Caki2 (cell line): Measurements from ENCODE around the gene MYO16. TPM values are rescaled to one million over a fixed set of nuclear protein-coding genes. Genes with fewer than 3 reads are reported as not detected.

Source experiments
- DNase-seq: peaks from one replicate; pipeline ENCODE4 v3.0.0-alpha.2; 2015; ENCODE audit warnings: low read depth
- in situ Hi-C: cut with HindIII; loops from 2 replicates; pipeline ENCODE4 v1.10.0; 2016; ENCODE audit warnings: low sequenced_read_pairs, low pct_unique_long_range_greater_than_20kb, mixed read lengths
- total RNA-seq: library from RNA; depleted of rRNA; stranded (reverse); fragments of >200 nt; shearing (Covaris generic); gene quantifications from 2 replicates; pipeline ENCODE4 v1.2.3, GENCODE V29; 2014; ENCODE audit warnings: low replicate concordance

The MYO16 gene
- total RNA-seq, 1 experiment from 2014 or later, result 0.14 TPM

DNA sequence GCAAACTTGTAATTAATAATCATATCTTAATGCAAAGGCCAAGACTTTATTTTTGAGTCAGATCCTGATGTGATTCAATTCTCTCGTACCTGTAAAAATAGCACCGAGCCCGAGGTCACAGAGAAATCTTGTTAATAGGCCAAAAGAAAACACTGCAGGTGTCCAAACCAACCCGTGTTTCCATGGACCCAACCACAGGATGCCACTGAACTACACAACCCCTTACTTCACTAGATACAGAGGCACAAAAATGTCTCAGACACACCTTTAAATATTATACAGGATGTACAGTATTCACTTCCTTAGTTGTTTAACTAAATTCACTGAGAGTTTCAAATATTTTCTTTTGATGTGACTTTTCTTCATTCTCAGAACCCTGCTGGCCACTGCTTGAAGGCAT is 530.9 kb downstream of the MYO16 start:
- DNase-seq, result no peak
- in situ Hi-C loops, result no loop called here

DNA sequence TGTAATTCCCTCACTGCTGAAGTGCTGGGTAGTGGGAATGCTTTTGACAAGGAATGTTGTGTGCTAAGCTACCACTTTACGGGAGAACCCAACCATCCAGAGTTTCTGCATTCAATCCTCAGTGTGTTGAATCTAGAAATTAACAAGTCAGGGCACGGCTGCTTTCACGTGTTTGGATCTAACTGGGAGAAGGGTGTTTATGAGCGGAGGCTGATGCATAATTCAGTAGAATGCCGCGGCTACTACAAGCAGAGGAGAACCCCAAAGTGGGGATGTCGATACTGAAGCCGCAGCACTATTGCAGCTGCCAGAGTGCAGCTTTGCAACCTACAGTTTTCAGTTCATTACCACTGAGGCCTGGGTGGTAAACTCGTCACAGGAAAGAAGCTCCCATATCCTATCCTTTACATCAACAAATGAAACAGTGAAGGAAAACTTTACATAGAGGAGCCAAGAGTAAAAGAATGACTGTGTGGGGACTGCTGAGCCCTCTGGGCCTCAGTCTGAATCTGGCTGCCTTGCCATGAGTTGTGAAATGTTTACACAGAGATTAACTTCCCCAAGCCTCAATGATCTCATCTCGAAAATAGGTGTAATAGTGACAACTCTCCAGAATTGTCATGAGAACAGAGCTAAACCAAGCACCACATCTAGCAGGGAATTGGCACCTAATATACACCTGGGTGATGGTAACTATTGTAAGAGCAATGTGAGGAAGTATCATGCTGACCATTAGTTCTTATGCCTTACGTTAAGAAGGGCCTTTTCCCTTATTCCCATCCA is 531.7 kb downstream of the MYO16 start:
- in situ Hi-C loops, result no loop called here
- DNase-seq, result no peak

DNA sequence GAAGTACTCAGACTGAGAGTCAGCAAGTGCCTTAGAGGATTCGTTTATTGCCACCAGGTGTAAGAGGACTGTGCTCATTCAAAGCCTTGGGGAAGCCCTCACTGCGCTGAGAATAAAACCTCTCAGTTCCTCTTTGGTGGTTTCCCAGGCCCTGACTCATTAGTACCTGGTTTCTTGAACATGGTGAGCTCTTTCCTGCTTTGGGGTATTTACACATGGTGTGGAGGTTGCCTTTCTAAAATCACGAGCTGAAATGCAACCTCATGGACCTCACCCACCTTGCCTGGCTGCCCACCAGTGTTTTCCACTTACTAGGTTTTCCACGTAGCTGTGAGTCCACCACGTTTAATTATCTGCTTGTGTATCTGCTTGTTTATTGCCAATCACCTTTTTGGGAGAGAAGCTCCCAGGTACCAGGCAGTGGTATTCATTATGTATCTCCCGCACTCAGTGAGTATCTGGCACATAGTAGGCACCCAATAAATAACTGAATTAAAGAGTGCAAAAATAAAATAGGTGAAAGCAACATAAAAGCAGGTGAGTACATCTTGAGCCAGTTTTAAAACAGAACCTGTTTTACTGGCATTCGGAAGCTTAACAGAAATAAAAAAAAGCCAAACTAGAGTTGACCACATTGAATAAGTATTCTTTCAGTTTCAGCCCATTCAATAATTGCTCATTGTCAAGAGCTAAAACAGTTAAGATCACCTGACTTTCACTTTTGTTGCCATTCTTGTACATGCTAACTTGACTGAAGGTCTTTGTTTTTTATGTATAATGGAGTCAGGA is 533.0 kb downstream of the MYO16 start:
- DNase-seq, result no peak
- in situ Hi-C loops, result no loop called here

DNA sequence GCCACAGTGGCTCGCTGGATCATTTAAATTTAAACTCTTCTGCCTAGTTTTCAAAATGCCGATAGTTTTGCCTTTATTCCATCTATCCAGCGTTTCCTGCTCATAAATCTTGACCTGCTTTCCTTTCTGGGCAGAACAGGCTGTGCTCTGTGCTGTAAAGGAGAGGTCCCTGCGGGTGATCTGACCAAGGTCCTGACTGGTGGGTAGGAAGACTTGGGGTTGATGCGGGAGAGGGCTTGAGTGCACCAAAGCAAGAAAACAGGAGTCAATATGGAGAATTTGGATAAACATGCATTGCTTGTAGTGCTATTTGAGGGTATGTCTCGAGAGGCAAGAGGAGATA is 533.6 kb downstream of the MYO16 start:
- in situ Hi-C loops, result no loop called here
- no peak for DNase-seq

DNA sequence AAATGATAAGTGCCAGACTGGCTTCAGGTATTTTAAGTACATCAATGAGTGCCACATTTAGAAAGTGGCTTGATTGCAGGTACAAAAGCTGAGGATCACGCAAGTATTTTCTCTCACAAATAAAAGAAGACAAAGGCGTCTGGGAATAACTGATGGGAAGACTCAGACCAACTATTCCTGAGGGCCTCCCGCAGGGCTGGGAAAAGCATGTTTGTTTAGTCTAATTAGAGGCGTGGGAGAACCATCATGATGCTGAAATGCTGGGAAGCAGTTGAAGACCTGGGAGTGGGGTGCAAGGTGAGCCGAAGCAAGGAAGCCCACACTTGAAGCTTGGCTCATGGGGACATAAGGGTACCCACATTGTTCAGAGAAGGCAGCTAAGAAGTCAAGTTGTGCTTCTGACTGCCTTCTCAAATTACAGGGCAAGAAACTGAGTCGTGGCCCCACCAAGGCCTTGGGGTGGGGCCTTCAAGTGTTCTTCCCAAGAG is 536.0 kb downstream of the MYO16 start:
- in situ Hi-C loops, result no loop called here

DNA sequence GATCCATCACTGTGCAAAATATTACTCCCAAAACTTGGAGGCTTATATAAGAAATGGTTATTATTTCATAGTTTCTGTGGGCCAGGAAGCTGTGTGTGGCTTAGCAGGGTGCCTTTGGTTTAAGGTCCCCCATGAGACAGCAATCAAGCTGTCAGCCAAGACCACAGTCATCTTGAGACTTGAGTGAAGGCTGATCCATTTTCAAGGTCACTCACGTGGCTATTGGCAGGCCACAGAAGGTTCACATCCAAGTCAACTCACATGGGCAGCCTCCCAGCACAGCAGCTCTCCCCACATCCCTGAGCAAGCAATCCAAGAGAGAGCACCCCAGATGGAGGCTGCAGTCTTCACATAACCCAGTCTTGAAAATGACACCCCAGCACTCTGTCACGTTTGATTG is 537.4 kb downstream of the MYO16 start:
- DNase-seq, result no peak

More for the DNA sequence above, 536.0 kb downstream of the MYO16 start:
- DNase-seq, result no peak

DNA sequence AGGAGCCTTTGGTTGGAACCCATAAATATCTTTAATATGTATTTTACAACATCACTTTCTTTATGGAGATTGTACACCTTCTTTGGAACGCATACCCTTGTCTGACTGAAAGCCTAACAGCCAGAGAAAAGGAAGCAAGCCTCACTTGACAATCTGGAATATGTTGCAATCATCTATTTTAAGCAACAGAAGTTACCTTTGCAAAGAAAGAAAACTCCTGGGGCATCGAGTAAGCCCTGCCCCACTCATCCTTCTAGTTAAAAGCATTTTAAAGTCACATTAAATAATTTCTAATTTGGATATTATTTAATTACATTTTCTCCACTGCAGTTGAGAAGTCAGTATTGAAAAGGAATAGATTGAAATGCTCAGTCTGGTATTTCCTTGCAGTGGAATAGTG is 542.7 kb downstream of the MYO16 start:
- DNase-seq, result no peak
- in situ Hi-C loops, result no loop called here

More for the DNA sequence above, 537.4 kb downstream of the MYO16 start:
- in situ Hi-C loops, result no loop called here

DNA sequence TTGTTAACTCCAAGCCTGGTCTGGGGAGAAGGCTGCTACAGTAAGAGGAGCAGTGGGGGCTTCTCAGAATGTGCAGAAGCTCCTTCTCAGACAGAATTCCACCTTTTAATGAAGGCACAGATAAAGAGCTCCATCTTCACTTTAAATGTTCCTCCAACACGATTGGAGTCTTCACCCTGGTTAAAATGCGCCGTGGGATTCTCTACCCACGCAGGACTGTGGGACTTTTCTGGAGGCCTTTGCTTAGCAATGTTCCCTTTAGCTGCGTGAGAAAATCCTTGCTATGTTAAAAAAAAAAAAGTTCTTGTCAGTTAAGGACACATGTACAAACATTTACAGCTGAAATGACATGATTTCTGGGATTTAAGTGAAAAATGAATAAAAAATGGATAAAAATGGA is 546.3 kb downstream of the MYO16 start:
- no peak for DNase-seq
- in situ Hi-C loops, result no loop called here

DNA sequence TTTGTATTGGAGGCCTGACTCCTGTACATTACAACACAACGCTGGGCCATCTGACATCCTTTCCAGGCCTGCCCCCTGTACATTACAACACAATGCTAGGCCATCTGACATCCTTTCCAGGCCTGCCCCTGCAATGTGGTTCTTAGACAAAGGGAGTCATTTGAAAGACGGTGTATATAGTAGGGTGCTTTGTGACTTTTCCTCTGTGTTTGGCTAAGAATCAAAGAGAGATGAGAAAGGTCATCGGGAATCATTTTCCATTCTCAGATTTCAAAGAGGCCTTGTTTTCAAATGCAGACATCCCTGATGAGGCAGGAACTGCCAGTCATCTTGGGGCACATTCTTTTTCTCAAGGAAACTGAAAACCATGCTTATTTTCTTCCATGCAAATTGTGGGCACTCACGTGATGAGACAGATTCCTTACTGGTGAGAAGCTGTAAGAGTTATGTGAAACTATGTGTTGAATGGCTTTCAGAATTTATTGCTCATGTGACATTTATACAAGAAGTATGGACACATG is 551.6 kb downstream of the MYO16 start:
- in situ Hi-C loops, result no loop called here
- DNase-seq, result peak; percentile 22

DNA sequence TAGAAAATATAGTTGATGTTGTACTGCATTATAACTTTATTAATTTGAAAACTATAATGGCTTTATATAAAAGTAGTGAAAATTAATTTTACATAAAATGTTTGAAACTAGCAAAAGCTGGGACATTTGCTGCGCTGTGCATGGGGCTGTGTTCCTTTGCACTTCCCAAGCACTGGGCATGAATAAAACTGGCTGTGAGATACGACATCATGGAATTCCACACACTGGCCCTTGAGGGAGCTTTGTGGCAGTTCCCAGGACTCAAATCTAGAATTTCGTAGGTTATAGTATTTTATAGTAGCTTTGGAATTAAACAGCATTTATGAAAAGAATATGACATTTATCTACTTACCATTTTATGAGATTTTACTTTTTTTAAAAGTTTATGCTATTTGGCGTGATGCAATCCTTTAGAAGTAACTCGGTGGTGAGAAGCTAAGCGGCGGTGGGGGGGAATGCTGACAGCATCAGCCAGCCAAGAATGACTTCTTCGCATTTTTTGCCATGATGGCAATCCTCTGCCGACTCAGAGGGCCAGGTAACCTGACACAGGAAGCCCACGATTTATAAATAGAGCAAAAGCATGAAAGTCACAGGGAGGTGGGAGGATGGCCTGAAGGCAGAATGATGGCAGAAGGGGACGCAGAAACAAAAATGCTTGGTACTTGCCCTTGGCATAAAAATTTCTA is 553.5 kb downstream of the MYO16 start:
- no peak for DNase-seq

DNA sequence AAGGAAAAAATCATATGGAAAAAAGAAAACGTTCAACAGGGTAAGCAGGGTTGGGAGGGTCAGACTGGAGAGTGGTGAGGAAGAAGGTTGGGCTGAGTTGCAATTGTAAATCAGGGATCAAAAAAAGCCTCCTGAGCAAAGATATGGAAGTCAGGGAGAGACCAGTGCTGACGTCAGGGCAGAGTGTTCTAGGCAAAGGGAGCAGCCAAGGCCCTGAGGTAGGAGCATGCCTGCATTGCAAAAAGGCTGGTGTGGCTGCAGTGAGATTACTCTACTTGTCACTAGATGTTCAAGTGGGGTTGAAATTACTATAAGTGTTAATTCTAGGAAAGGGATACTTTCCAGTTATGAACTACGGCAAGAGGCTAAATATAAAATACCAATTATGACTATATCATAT is 562.0 kb downstream of the MYO16 start:
- DNase-seq, result no peak
- in situ Hi-C loops, result no loop called here

More for the DNA sequence above, 553.5 kb downstream of the MYO16 start:
- in situ Hi-C loops, result no loop called here

DNA sequence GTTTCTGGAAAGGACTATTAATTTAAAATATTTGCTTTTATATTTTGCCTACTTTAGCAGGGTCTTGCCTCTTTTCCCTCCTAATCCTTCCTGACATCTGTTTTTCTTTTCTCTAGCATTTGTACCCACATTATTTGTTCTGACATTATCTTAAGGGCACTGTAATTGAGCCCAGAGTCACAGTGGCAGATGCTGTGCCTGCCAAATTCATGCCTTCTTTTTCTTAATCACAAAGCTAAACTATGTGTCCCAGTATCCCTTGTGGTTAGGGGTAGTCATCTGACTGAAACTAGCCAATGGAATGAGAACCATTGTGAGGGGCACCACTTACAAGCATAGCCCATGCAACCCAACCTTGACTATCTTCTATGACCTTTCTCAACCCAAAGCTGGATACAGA is 562.9 kb downstream of the MYO16 start:
- in situ Hi-C loops, result no loop called here
- no peak for DNase-seq

DNA sequence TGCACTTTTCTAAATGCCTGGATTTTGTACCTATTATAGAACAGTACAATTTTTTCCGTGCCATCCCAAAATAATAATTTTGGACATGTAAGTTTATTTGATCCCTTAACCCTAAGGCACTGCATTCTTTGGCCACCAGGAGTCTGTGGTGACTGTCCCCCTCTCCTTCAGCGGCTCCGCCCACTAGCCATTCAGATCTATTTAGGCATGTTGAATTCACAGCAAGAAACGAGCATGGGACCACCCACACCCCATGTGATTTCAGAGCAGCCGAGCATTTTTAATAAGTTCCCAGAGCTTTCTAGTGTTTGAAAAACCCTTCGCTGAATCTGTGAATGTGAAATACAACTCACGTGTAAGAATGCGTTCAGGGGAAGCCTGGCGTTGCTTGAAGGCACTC is 567.5 kb downstream of the MYO16 start:
- in situ Hi-C loops, result no loop called here
- DNase-seq, result no peak

DNA sequence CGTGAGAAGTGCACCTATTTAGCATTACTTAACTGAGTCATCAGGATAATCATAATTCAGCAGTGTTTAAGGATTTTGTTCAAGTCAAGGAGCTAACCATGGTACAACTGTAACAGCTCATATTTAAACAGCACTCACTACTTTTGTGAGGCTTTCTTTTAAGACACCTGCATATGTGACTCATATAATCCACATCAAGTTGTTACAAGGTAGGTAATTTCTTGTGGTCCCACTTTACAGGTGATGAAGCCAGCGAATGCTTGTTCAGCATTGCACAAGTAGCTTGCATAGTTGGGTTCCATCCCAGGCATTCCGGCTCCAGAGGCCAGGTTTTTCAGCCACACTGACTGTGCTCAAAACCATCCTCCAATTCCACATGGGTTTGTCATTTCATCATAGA is 569.2 kb downstream of the MYO16 start:
- no peak for DNase-seq
- in situ Hi-C loops, result no loop called here

DNA sequence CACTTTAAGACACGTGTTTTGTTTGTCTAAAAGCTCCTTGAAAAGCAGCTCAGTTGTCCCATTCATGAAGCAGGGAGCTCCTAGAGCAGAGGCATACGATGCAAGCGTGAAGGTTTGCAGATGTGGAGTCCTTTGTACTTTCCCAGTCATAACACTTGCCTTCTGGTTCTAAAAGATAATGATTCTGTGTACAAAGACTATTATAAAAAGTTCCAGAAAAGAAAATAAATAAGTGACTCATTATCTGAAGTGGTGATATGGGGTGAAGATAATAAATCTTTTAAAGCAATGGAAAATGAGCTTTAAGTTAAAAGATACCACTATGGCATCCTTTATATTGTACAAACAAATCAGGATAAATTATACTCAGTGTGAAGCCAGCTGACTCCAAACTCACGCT is 569.9 kb downstream of the MYO16 start:
- in situ Hi-C loops, result no loop called here
- DNase-seq, result no peak

DNA sequence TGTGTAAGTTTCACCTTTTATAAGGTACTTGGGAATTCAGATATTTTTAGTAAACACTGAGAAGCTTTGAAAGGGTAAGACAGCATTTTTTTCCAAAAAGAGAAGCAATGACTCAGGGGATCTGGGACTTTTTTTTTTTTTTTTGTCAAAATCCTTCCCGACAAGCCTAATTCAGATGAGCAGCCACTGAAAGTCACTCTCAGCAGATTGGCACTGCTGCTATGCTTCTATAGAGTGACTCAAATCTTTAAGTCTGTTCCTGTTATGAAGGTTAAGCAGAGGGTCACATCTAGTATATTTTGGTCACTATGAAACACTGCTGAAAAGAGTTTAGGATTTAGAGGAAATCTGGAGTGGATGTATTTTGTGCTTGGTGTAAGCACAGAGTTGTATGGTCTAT is 571.1 kb downstream of the MYO16 start:
- DNase-seq, result no peak
- in situ Hi-C loops, result no loop called here

DNA sequence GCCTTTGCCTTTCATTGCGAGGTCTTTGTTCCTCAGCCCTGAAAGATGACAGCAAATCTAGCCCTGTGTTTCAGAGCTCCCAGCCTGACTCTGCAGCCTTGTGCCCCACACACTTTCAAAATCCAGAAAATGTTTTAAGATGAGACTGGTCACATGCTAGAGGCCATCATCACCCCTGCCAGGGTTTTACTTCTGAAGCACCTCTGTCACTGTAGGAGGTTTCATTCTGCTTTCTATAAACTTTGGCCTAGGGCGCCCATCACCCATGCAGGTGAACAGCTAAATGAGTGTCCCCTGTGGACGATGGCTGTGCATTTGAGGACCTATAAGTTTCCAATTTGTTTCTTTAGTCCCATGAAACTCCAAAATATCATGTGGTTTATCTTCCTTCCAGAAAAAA is 574.2 kb downstream of the MYO16 start:
- DNase-seq, result no peak
- in situ Hi-C loops, result no loop called here

DNA sequence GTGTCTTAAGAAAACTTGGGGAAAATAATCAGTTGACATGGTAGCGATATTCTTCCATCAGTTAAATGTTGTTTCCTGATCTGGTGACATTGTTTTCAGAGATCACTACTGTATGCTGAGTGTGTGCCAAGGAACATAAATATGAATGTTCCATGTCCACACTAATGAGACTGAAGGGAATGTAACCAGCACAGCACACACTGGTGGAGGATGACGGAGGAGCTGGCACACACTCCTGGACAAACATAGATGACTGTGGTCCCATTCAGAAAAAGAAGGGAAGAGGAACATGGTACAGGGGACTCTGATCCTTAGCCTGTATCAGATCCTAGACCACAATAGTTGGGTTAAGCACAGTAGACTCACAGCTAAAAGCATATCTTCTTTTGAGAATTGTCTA is 574.8 kb downstream of the MYO16 start:
- DNase-seq, result no peak
- in situ Hi-C loops, result no loop called here

DNA sequence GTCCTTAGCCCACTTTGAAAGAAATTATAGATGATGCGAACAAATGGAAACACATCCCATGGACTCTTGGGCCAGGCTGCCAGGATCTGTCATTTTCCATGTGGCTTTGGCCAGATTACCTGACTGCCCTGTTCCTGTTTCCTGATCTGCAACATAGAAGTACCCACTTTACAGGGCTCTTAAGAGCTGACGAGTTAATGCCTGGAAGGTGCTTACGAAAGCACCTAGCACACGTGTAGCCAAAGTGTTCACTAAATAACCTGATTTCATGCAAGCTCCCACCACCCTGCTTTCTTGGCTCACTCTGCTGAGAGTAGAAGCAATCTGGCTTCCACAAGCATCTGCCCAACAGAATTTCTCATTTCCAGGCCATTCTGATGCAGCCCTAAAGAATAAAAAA is 575.2 kb downstream of the MYO16 start:
- in situ Hi-C loops, result no loop called here
- DNase-seq, result no peak
